ENCODE measurements around the gene TYRO3.

Gene TYRO3

GRCh38 chr15:41559239-41559782 is 299 bp downstream of the TYRO3 start:
- Histone ChIP-seq H3K27ac (replicated peaks) (no peak overlapping the region), H3K4me3 (replicated peaks; ENCODE audit: insufficient read depth, low read length) (peak overlapping the region; percentile 41), H3K27me3 (ENCODE audit: insufficient read depth, poor library complexity, severe bottlenecking) (peaks cover 10% of the 10 kb centered on the region)
- DNase-seq (ENCODE audit: low read depth in 1 of 2, low spot score in 1 of 2), result no peak
- TF ChIP-seq GABPA (IDR thresholded peaks at IDR 0.05; ENCODE audit: low read depth), result no peak
- no peak for TF ChIP-seq CTCF (IDR thresholded peaks at IDR 0.05; ENCODE audit: insufficient read depth, low read length)
- no peak for TF ChIP-seq POLR2AphosphoS5 (IDR thresholded peaks at IDR 0.05; ENCODE audit: low read depth)
- no peak for TF ChIP-seq REST (IDR thresholded peaks at IDR 0.05; ENCODE audit: insufficient replicate concordance, low read depth)
- no peak for TF ChIP-seq SPI1 (IDR thresholded peaks at IDR 0.05; ENCODE audit: borderline replicate concordance, low read depth)

- H3K27me3 ChIP-seq (ENCODE audit: insufficient read depth, poor library complexity, severe bottlenecking), result peaks cover 10% of the 10 kb centered on the region
- H3K27ac ChIP-seq (replicated peaks), result no peak overlapping the region
- no peak for DNase-seq (ENCODE audit: low read depth in 1 of 2, low spot score in 1 of 2)
- H3K4me3 ChIP-seq (replicated peaks; ENCODE audit: insufficient read depth, low read length), result no peak overlapping the region
- TF ChIP-seq GABPA (IDR thresholded peaks at IDR 0.05; ENCODE audit: low read depth), result no peak
- TF ChIP-seq CTCF (IDR thresholded peaks at IDR 0.05; ENCODE audit: insufficient read depth, low read length), result no peak
- TF ChIP-seq POLR2AphosphoS5 (IDR thresholded peaks at IDR 0.05; ENCODE audit: low read depth), result no peak
- no peak for TF ChIP-seq REST (IDR thresholded peaks at IDR 0.05; ENCODE audit: insufficient replicate concordance, low read depth)
- no peak for TF ChIP-seq SPI1 (IDR thresholded peaks at IDR 0.05; ENCODE audit: borderline replicate concordance, low read depth)
Observed at GRCh38 chr15:41560572-41560874, 1.5 kb downstream of the TYRO3 start.

- no peak for DNase-seq (ENCODE audit: low read depth in 1 of 2, low spot score in 1 of 2)
- H3K27me3 ChIP-seq (ENCODE audit: insufficient read depth, poor library complexity, severe bottlenecking), result peaks cover 10% of the 10 kb centered on the region
- TF ChIP-seq SPI1 (IDR thresholded peaks at IDR 0.05; ENCODE audit: borderline replicate concordance, low read depth), result no peak
- no peak for TF ChIP-seq CTCF (IDR thresholded peaks at IDR 0.05; ENCODE audit: insufficient read depth, low read length)
- TF ChIP-seq GABPA (IDR thresholded peaks at IDR 0.05; ENCODE audit: low read depth), result no peak
- TF ChIP-seq REST (IDR thresholded peaks at IDR 0.05; ENCODE audit: insufficient replicate concordance, low read depth), result no peak
- no peak overlapping the region for H3K27ac ChIP-seq (replicated peaks)
- no peak overlapping the region for H3K4me3 ChIP-seq (replicated peaks; ENCODE audit: insufficient read depth, low read length)
Observed at GRCh38 chr15:41561104-41561776, 2.2 kb downstream of the TYRO3 start.

All from HL-60 (cell line).